ENCODE data around the gene DHODH. TPM values are rescaled to one million over a fixed set of nuclear protein-coding genes. Genes with fewer than 3 reads are reported as not detected.
"Not testable (repeated sequence)": the region's sequence is repeated elsewhere in the genome, so short reads cannot be mapped to it uniquely, and the experiment has no call there.

DHODH gene
- total RNA-seq, 1 donor from 2014 or later = 4.2 TPM

- DNase-seq (ENCODE audit: low read depth) = peak; percentile 87
These were observed 42.4 kb downstream of the DHODH start for GRCh38 chr16:72050769-72051464.

GRCh38 chr16:72051818-72052217, 43.3 kb downstream of the DHODH start:
- no peak for DNase-seq (ENCODE audit: low read depth)

GRCh38 chr16:72054254-72054847, 45.8 kb downstream of the DHODH start, which contains the start of gene HP:
TSS of gene HP (plus strand) at chr16:72054505. CDS start at chr16:72054653, 148 bp downstream.
- DNase-seq (ENCODE audit: low read depth) = not testable (repeated sequence)

- DNase-seq (ENCODE audit: low read depth) = no peak
These were observed 47.4 kb downstream of the DHODH start for GRCh38 chr16:72055911-72056310.

GRCh38 chr16:72057313-72057712, 48.8 kb downstream of the DHODH start:
- not testable (repeated sequence) for DNase-seq (ENCODE audit: low read depth)

- DNase-seq (ENCODE audit: low read depth) = not testable (repeated sequence)
These were observed 50.5 kb downstream of the DHODH start for GRCh38 chr16:72059060-72059459.

GRCh38 chr16:72060405-72060804, 51.9 kb downstream of the DHODH start:
- no peak for DNase-seq (ENCODE audit: low read depth)

- no peak for DNase-seq (ENCODE audit: low read depth)
These were observed 53.0 kb downstream of the DHODH start for GRCh38 chr16:72061564-72061963.

GRCh38 chr16:72064361-72064894, 55.9 kb downstream of the DHODH start:
- no peak for DNase-seq (ENCODE audit: low read depth)

- DNase-seq (ENCODE audit: low read depth) = peak; percentile 49
These were observed 58.2 kb downstream of the DHODH start for GRCh38 chr16:72066747-72067146.

GRCh38 chr16:72068930-72069329, 60.4 kb downstream of the DHODH start:
- DNase-seq (ENCODE audit: low read depth) = no peak

GRCh38 chr16:72072514-72073342, 64.2 kb downstream of the DHODH start:
- no peak for DNase-seq (ENCODE audit: low read depth)

- no peak for DNase-seq (ENCODE audit: low read depth)
These were observed 65.2 kb downstream of the DHODH start for GRCh38 chr16:72073560-72074230.

- not testable (repeated sequence) for DNase-seq (ENCODE audit: low read depth)
These were observed 66.5 kb downstream of the DHODH start for GRCh38 chr16:72075067-72075466.

Other genes with a start within 250 kb of the DHODH start
- 56.2 and 60.6 TPM in 2 replicates for gene AP1G1, start 199.9 kb upstream of the DHODH start, total RNA-seq
- 10.6 and 10.7 TPM in 2 replicates for gene ATXN1L, start 162.8 kb upstream of the DHODH start, total RNA-seq
- 5.3 and 7.1 TPM in 2 replicates for gene ZNF821, start 124.6 kb upstream of the DHODH start, total RNA-seq
- 246 and 256 TPM in 2 replicates for gene IST1, start 113.2 kb upstream of the DHODH start, total RNA-seq
- gene PKD1L3, start 8.3 kb upstream of the DHODH start, total RNA-seq = not detected in 2 replicates
- not detected in 2 replicates for gene HP, start 45.8 kb downstream of the DHODH start, total RNA-seq
- not detected in 2 replicates for gene HPR, start 54.5 kb downstream of the DHODH start, total RNA-seq
- gene TXNL4B, start 84.9 kb downstream of the DHODH start, total RNA-seq = 5.6 and 5.8 TPM in 2 replicates
- 30.5 and 40.5 TPM in 2 replicates for gene DHX38, start 85.1 kb downstream of the DHODH start, total RNA-seq
- not detected in 2 replicates for gene PMFBP1, start 163.4 kb downstream of the DHODH start, total RNA-seq